Stimulated activated naive B cell treated with anti-CD40 and anti-IgM and Interleukin-4, amounts not matched to agents 10 μg/mL and 1 μg/mL and 100 μg/mL, for 72 hours (primary cell): ENCODE results near the gene UGT1A3.
A peak's percentile ranks its signal among the peaks of the same experiment; 100 is the strongest.
"Not testable (repeated sequence)": the region's sequence is repeated elsewhere in the genome, so short reads cannot be mapped to it uniquely, and the experiment has no call there.

Source experiments
- ATAC-seq, 2 donors: fragments of 150-1000 bp; cut with Tn5 transposase; replicated peaks; 2 replicates each; pipeline ENCODE4 v1.10.0; 2021; ENCODE audit warnings: moderate library complexity in 1 of 2
- DNase-seq: peaks from one replicate; pipeline ENCODE4 v3.0.0; 2021
- H3K27ac Mint-ChIP-seq: one replicate; pipeline ENCODE4 v1.8.0; 2022; ENCODE audit warnings: mild to moderate bottlenecking, mixed read lengths
- H3K27me3 Mint-ChIP-seq, 2 donors: one replicate each; pipeline ENCODE4 v1.8.0; 2022; ENCODE audit warnings: mixed read lengths in 2 of 2
- H3K36me3 Mint-ChIP-seq, 2 donors: one replicate each; pipeline ENCODE4 v1.8.0; 2022; ENCODE audit warnings: mixed read lengths in 2 of 2, mild to moderate bottlenecking in 1 of 2
- H3K4me1 Mint-ChIP-seq, 2 donors: one replicate each; pipeline ENCODE4 v1.8.0; 2022; ENCODE audit warnings: mixed read lengths in 2 of 2, mild to moderate bottlenecking in 1 of 2
- H3K4me3 Mint-ChIP-seq, 2 donors: one replicate each; pipeline ENCODE4 v1.8.0; 2022; ENCODE audit warnings: mild to moderate bottlenecking in 2 of 2, mixed read lengths in 2 of 2, moderate library complexity in 1 of 2
- H3K9me3 Mint-ChIP-seq, 2 donors: one replicate each; pipeline ENCODE4 v1.8.0; 2022; ENCODE audit warnings: mixed read lengths in 2 of 2, mild to moderate bottlenecking in 1 of 2

The UGT1A3 gene

GRCh38 chr2:233698740-233699139 lies 30.1 kb upstream of the UGT1A3 start:
- H3K4me1 Mint-ChIP-seq = peaks cover 2 to 6% of the 10 kb centered on the region in 2 donors
- H3K27me3 Mint-ChIP-seq = peaks cover 6 to 14% of the 10 kb centered on the region in 2 donors
- no peaks in the 10 kb centered on the region for H3K36me3 Mint-ChIP-seq
- DNase-seq = no peak
- ATAC-seq = no peak
- no peak overlapping the region for H3K27ac Mint-ChIP-seq
- no peaks in the 10 kb centered on the region for H3K9me3 Mint-ChIP-seq
- no peak overlapping the region for H3K4me3 Mint-ChIP-seq

DNA sequence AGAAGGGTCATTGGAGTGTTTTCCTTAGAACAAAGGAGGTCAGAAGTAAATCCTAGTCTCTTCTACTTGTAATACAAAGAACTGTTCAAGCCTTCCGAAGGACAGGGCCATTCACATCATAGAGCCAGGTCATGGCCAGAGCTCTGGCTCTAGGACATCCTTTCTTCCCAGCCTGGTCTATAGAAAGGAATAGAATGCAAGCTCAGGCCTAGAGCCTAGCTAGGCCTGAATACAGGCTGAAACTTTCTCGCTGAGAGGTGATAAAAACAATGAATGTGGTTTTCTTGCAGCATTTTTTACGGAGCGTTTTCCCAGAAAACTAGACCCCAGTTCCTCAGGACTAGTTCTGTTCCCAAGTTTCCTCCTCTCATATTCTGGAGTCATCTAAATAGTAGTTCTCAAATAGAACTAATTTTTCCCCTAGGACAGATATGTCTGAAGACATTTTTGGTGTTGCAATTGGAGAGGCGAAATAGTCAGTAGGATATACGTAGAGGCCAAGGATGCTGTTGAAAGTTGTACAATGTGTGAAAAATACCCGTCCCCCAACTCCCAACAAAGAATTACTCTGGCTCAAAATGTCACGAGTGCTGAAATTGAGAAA lies 29.3 kb upstream of the UGT1A3 start:
- no peak overlapping the region for H3K4me3 Mint-ChIP-seq
- H3K4me1 Mint-ChIP-seq = peaks cover 2 to 6% of the 10 kb centered on the region in 2 donors
- ATAC-seq = no peak
- peaks cover 0 to 4% of the 10 kb centered on the region in 2 donors for H3K9me3 Mint-ChIP-seq
- no peak overlapping the region for H3K27ac Mint-ChIP-seq
- peaks cover 10 to 11% of the 10 kb centered on the region in 2 donors for H3K27me3 Mint-ChIP-seq
- no peak for DNase-seq
- peaks cover 0 to 4% of the 10 kb centered on the region in 2 donors for H3K36me3 Mint-ChIP-seq

DNA sequence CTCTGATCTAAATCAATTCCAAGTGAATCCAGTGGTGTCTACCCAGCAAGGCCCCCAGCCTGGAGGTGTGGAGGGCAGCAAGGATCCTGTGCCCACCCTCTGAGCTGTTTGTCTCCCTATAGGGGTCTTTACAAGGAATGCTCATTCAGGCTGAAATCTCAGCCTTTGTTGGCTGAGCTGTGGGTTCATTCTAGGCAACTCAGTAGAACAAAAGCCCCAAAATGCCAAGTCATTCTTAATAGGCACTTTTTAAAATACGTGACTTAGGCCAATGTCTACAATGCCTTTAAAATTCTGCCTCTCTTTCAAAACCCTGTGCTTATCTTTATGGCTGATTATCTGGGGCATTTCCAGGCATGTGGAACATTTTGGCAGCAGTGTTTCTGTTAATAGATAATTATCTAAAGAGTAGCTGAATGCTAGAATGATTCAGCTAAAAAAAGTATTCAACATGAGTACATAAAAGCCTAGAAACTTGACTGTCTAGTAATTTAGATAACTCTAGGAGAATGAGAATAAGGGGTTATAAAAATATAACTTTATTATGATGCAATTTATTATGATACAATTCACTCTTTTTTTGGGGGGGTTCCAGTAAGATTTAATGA lies 28.7 kb upstream of the UGT1A3 start:
- H3K36me3 Mint-ChIP-seq = peaks cover 0 to 4% of the 10 kb centered on the region in 2 donors
- DNase-seq (no peak), ATAC-seq (no peak)
- H3K4me1 Mint-ChIP-seq = peaks cover 2 to 6% of the 10 kb centered on the region in 2 donors
- no peak overlapping the region for H3K4me3 Mint-ChIP-seq
- H3K27me3 Mint-ChIP-seq = peaks cover 10 to 16% of the 10 kb centered on the region in 2 donors
- no peak overlapping the region for H3K27ac Mint-ChIP-seq
- H3K9me3 Mint-ChIP-seq = peaks cover 0 to 4% of the 10 kb centered on the region in 2 donors

DNA sequence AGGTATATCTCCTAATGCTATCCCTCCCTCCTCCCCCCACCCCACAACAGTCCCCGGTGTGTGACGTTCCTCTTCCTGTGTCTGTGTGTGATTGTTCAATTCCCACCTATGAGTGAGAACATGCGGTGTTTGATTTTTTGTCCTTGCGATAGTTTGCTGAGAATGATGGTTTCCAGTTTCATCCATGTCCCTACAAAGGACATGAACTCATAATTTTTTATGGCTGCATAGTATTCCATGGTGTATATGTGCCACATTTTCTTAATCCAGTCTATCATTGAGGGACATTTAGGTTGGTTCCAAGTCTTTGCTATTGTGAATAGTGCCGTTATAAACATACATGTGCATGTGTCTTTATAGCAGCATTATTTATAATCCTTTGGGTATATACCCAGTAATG lies 28.0 kb upstream of the UGT1A3 start:
- not testable (repeated sequence) for H3K9me3 Mint-ChIP-seq, H3K27ac Mint-ChIP-seq, H3K36me3 Mint-ChIP-seq, H3K4me1 Mint-ChIP-seq, H3K4me3 Mint-ChIP-seq, DNase-seq, ATAC-seq
- H3K27me3 Mint-ChIP-seq = peaks cover 10 to 19% of the 10 kb centered on the region in 2 donors

- DNase-seq (no peak), ATAC-seq (no peak)
- no peak overlapping the region for H3K27ac Mint-ChIP-seq
- H3K4me3 Mint-ChIP-seq = no peak overlapping the region
- no peaks in the 10 kb centered on the region for H3K4me1 Mint-ChIP-seq
- peaks cover 0 to 4% of the 10 kb centered on the region in 2 donors for H3K9me3 Mint-ChIP-seq
- peaks cover 0 to 4% of the 10 kb centered on the region in 2 donors for H3K36me3 Mint-ChIP-seq
- peaks cover 12 to 19% of the 10 kb centered on the region in 2 donors for H3K27me3 Mint-ChIP-seq
These were observed 26.6 kb upstream of the UGT1A3 start for GRCh38 chr2:233702238-233702637.

- H3K4me3 Mint-ChIP-seq = no peak overlapping the region
- ATAC-seq (no peak), DNase-seq (no peak)
- H3K4me1 Mint-ChIP-seq = peaks cover 0 to 1% of the 10 kb centered on the region in 2 donors
- peaks cover 0 to 4% of the 10 kb centered on the region in 2 donors for H3K9me3 Mint-ChIP-seq
- peaks cover 14 to 20% of the 10 kb centered on the region in 2 donors for H3K27me3 Mint-ChIP-seq
- H3K27ac Mint-ChIP-seq = no peak overlapping the region
- peaks cover 0 to 4% of the 10 kb centered on the region in 2 donors for H3K36me3 Mint-ChIP-seq
These were observed 22.8 kb upstream of the UGT1A3 start for GRCh38 chr2:233705911-233706506.

- H3K9me3 Mint-ChIP-seq = peaks cover 0 to 4% of the 10 kb centered on the region in 2 donors
- H3K27me3 Mint-ChIP-seq = peaks cover 21% of the 10 kb centered on the region in 2 donors
- DNase-seq = no peak
- H3K27ac Mint-ChIP-seq = no peak overlapping the region
- no peak for ATAC-seq
- peaks cover 7 to 8% of the 10 kb centered on the region in 2 donors for H3K4me1 Mint-ChIP-seq
- H3K36me3 Mint-ChIP-seq = peaks cover 0 to 4% of the 10 kb centered on the region in 2 donors
- H3K4me3 Mint-ChIP-seq = no peak overlapping the region
These were observed 22.1 kb upstream of the UGT1A3 start for GRCh38 chr2:233706720-233707119.

- Mint-ChIP-seq H3K27me3 (peaks cover 20 to 26% of the 10 kb centered on the region in 2 donors), H3K27ac (no peak overlapping the region)
- DNase-seq = no peak
These were observed 20.8 kb upstream of the UGT1A3 start for GRCh38 chr2:233707940-233708644.

GRCh38 chr2:233708942-233709341 lies 19.9 kb upstream of the UGT1A3 start:
- Mint-ChIP-seq H3K36me3 (peaks cover 0 to 3% of the 10 kb centered on the region in 2 donors), H3K27me3 (peaks cover 20 to 27% of the 10 kb centered on the region in 2 donors), H3K4me1 (peaks cover 7 to 9% of the 10 kb centered on the region in 2 donors), H3K9me3 (peaks cover 0 to 2% of the 10 kb centered on the region in 2 donors), H3K27ac (no peak overlapping the region), H3K4me3 (no peak overlapping the region)
- ATAC-seq = no peak
- DNase-seq = no peak

More at GRCh38 chr2:233707940-233708644, 20.8 kb upstream of the UGT1A3 start:
- peaks cover 0 to 4% of the 10 kb centered on the region in 2 donors for H3K9me3 Mint-ChIP-seq
- ATAC-seq = no peak
- no peak overlapping the region for H3K4me3 Mint-ChIP-seq
- peaks cover 7 to 9% of the 10 kb centered on the region in 2 donors for H3K4me1 Mint-ChIP-seq
- peaks cover 0 to 4% of the 10 kb centered on the region in 2 donors for H3K36me3 Mint-ChIP-seq

GRCh38 chr2:233711312-233712008 lies 17.4 kb upstream of the UGT1A3 start:
- Mint-ChIP-seq H3K36me3 (no peaks in the 10 kb centered on the region), H3K9me3 (no peaks in the 10 kb centered on the region), H3K27ac (no peak overlapping the region), H3K4me1 (peaks cover 7 to 9% of the 10 kb centered on the region in 2 donors), H3K4me3 (no peak overlapping the region), H3K27me3 (peaks cover 17 to 25% of the 10 kb centered on the region in 2 donors)
- DNase-seq (peak; percentile 48), ATAC-seq (peak; percentile 87 to 90)

DNA sequence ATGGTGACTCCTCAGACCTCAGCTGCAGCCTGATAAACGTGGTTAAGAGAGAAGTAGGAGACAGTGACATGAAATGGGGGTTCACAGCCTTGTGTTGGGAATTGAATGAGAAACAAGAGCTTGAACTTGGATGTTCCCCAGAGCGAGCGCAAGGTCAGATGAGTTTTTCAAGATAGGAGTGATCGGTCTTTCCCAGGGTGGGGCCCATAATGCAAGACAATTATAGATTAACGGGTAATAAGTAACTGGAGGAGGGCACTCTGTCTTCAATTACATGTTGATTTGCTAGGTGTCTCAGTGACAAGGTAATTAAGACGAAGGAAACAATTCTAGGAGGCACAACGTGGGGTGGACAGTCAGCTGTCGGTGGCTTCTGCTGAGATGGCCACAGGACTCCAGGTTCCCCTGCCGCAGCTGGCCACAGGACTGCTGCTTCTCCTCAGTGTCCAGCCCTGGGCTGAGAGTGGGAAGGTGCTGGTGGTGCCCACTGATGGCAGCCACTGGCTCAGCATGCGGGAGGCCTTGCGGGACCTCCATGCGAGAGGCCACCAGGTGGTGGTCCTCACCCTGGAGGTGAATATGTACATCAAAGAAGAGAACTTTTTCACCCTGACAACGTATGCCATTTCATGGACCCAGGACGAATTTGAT lies 16.1 kb upstream of the UGT1A3 start, which contains the start of gene UGT1A5:
Gene UGT1A5, plus strand, starts transcription at position 297 of the 651 bp plus-strand sequence. Its CDS starts 85 bp downstream, at position 382.
- Mint-ChIP-seq H3K4me1 (peaks cover 7 to 9% of the 10 kb centered on the region in 2 donors), H3K36me3 (no peaks in the 10 kb centered on the region), H3K9me3 (no peaks in the 10 kb centered on the region), H3K4me3 (no peak within 1 kb of the TSS), H3K27ac (peak within 1 kb of the TSS; percentile 16), H3K27me3 (peaks cover 19 to 28% of the 10 kb centered on the region in 2 donors)
- ATAC-seq (no peak), DNase-seq (no peak)

- ATAC-seq (no peak), DNase-seq (no peak)
- Mint-ChIP-seq H3K27ac (no peak overlapping the region), H3K4me3 (no peak overlapping the region), H3K9me3 (no peaks in the 10 kb centered on the region), H3K36me3 (no peaks in the 10 kb centered on the region), H3K4me1 (peaks cover 7 to 9% of the 10 kb centered on the region in 2 donors), H3K27me3 (peaks cover 18 to 30% of the 10 kb centered on the region in 2 donors)
These were observed 15.6 kb upstream of the UGT1A3 start for GRCh38 chr2:233713262-233713615.

DNA sequence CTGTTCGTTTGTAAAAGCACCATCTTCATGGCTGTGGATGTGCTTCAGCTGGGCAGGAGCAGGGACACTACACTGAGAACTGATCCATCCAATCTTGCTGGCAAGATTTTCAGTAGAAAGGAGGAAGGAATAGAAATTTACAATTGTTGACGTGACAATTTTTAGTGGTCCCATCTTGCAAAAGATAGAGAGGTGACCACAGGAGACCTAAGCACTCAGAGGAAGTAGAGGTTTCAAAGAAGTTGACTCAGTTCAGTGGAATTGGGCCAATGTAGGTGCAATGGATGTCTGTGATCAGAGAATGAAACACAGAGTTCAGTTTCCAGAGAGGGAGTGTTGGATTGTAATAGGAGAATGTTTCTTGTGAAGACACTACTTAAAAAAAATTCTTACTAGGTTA lies 14.7 kb upstream of the UGT1A3 start:
- Mint-ChIP-seq H3K27me3 (peaks cover 24 to 32% of the 10 kb centered on the region in 2 donors), H3K4me3 (no peak overlapping the region), H3K36me3 (no peaks in the 10 kb centered on the region)

More for the DNA sequence above, 14.7 kb upstream of the UGT1A3 start:
- DNase-seq = no peak
- Mint-ChIP-seq H3K27ac (no peak overlapping the region), H3K9me3 (no peaks in the 10 kb centered on the region), H3K4me1 (peaks cover 7 to 9% of the 10 kb centered on the region in 2 donors)
- ATAC-seq = no peak
